ENCODE measurements around the gene ATG13. TPM values are rescaled to one million over a fixed set of nuclear protein-coding genes. Genes with fewer than 3 reads are reported as not detected.

ATG13 gene
- total and polyA plus RNA-seq, 8 donors, result 27.5 to 59.6 (median 40.5) TPM

- no peaks in the 10 kb centered on the region for H3K4me1 ChIP-seq
- no peak for ATAC-seq
Observed at GRCh38 chr11:46603704-46604308, 13.5 kb upstream of the ATG13 start.

GRCh38 chr11:46604796-46605195, 12.6 kb upstream of the ATG13 start:
- H3K4me1 ChIP-seq, result no peaks in the 10 kb centered on the region
- ATAC-seq, result no peak
- H3K27me3 ChIP-seq, result no peaks in the 10 kb centered on the region
- 90 to 100% methylated on average over 1 of the region's 1 CpG for WGBS, 2 donors
- H3K36me3 ChIP-seq, result no peaks in the 10 kb centered on the region
- no peaks in the 10 kb centered on the region for H3K9me3 ChIP-seq
- no peak for DNase-seq
- H3K4me3 ChIP-seq, result no peak overlapping the region
- no peak overlapping the region for H3K27ac ChIP-seq
- FAIRE-seq, result no peak
- intact Hi-C loops (cut with DNase I), result no loop called here
- TF ChIP-seq CTCF (IDR thresholded peaks at IDR 0.05), result no peak

More at GRCh38 chr11:46603704-46604308, 13.5 kb upstream of the ATG13 start:
- TF ChIP-seq CTCF (IDR thresholded peaks at IDR 0.05), result no peak
- H3K4me3 ChIP-seq, result no peak overlapping the region
- intact Hi-C loops (cut with DNase I), result no loop called here
- no peaks in the 10 kb centered on the region for H3K9me3 ChIP-seq
- H3K27me3 ChIP-seq, result no peaks in the 10 kb centered on the region
- no peak for FAIRE-seq
- WGBS, 2 donors, result 90 to 93% methylated on average over 15 of the region's 15 CpGs
- H3K36me3 ChIP-seq, result no peaks in the 10 kb centered on the region
- no peak for DNase-seq
- no peak overlapping the region for H3K27ac ChIP-seq

- Histone ChIP-seq H3K4me3 (no peak overlapping the region), H3K9me3 (no peaks in the 10 kb centered on the region), H3K27me3 (no peaks in the 10 kb centered on the region), H3K4me1 (peaks cover 0 to 5% (median 0%) of the 10 kb centered on the region in 3 donors), H3K27ac (no peak overlapping the region), H3K36me3 (no peaks in the 10 kb centered on the region)
- no peak for ATAC-seq
- 75% methylated on average over 1 of the region's 1 CpG for WGBS, 2 donors
- DNase-seq, result no peak
- no peak for FAIRE-seq
- TF ChIP-seq CTCF (IDR thresholded peaks at IDR 0.05), result no peak
- intact Hi-C loops (cut with DNase I), result no loop called here
Observed at GRCh38 chr11:46607516-46607915, 9.8 kb upstream of the ATG13 start.

GRCh38 chr11:46609386-46609785, 8.0 kb upstream of the ATG13 start:
- intact Hi-C loops (cut with DNase I), result no loop called here
- Histone ChIP-seq H3K27me3 (no peaks in the 10 kb centered on the region), H3K4me3 (no peak overlapping the region), H3K27ac (no peak overlapping the region), H3K9me3 (no peaks in the 10 kb centered on the region), H3K4me1 (peaks cover 0 to 6% (median 0%) of the 10 kb centered on the region in 3 donors), H3K36me3 (no peaks in the 10 kb centered on the region)
- WGBS, 2 donors, result 93 to 98% methylated on average over 6 of the region's 6 CpGs
- ATAC-seq, result no peak
- FAIRE-seq, result no peak
- TF ChIP-seq CTCF (IDR thresholded peaks at IDR 0.05), result no peak
- DNase-seq, result no peak

- no peak for TF ChIP-seq CTCF (IDR thresholded peaks at IDR 0.05)
- peaks cover 0 to 23% (median 0%) of the 10 kb centered on the region in 3 donors for H3K4me1 ChIP-seq
- ATAC-seq (no peak), DNase-seq (no peak), FAIRE-seq (no peak)
- H3K4me3 ChIP-seq, result no peak overlapping the region
- intact Hi-C loops (cut with DNase I), result no loop called here
- no peak overlapping the region for H3K27ac ChIP-seq
- no peaks in the 10 kb centered on the region for H3K36me3 ChIP-seq
- H3K27me3 ChIP-seq, result no peaks in the 10 kb centered on the region
- H3K9me3 ChIP-seq, result no peaks in the 10 kb centered on the region
- WGBS, 2 donors, result 48 to 66% methylated on average over 5 of the region's 5 CpGs
Observed at GRCh38 chr11:46611526-46612304, 5.6 kb upstream of the ATG13 start.
